Duodenal mucosa (tissue), 2 donors: ENCODE results near the gene ACBD4.

ENCODE experiments used
- H3K27ac ChIP-seq: one replicate; pipeline ENCODE4 v1.7.0; 2013; ENCODE audit warnings: low read depth, low read length
- H3K27me3 ChIP-seq, 2 donors: one replicate each; pipeline ENCODE4 v1.7.0; 2013; ENCODE audit warnings: low read length in 2 of 2, control low read depth in 1 of 2; ENCODE audit not compliant: insufficient read depth in 2 of 2, control insufficient read depth in 1 of 2
- H3K36me3 ChIP-seq, 2 donors: one replicate each; pipeline ENCODE4 v1.7.0; 2013; ENCODE audit warnings: low read length in 2 of 2, control low read depth in 1 of 2; ENCODE audit not compliant: insufficient read depth in 2 of 2, control insufficient read depth in 1 of 2
- H3K4me1 ChIP-seq, 2 donors: one replicate each; pipeline ENCODE4 v1.7.0; 2013; ENCODE audit warnings: low read length in 2 of 2, control low read depth in 1 of 2; ENCODE audit not compliant: insufficient read depth in 2 of 2, control insufficient read depth in 1 of 2
- H3K4me3 ChIP-seq, 2 donors: one replicate each; pipeline ENCODE4 v1.7.0; 2013; ENCODE audit warnings: low read length in 2 of 2, low read depth in 1 of 2
- H3K9ac ChIP-seq, 2 donors: one replicate each; pipeline ENCODE4 v1.7.0; 2013; ENCODE audit warnings: low read length in 2 of 2, low read depth in 1 of 2
- H3K9me3 ChIP-seq, 2 donors: one replicate each; pipeline ENCODE4 v1.7.0; 2013; ENCODE audit warnings: low read length in 2 of 2, control low read depth in 1 of 2; ENCODE audit not compliant: control insufficient read depth in 1 of 2

The ACBD4 gene

GRCh38 chr17:45135978-45136791, 698 bp downstream of the ACBD4 start:
- Histone ChIP-seq H3K36me3 (peaks cover 0 to 9% of the 10 kb centered on the region in 2 donors), H3K4me3 (peak overlapping the region; percentile 88 to 91), H3K27ac (peak overlapping the region; percentile 68), H3K9me3 (no peaks in the 10 kb centered on the region), H3K9ac (peak overlapping the region; percentile 86 to 97), H3K4me1 (peaks cover 37 to 40% of the 10 kb centered on the region in 2 donors), H3K27me3 (no peaks in the 10 kb centered on the region)

DNA sequence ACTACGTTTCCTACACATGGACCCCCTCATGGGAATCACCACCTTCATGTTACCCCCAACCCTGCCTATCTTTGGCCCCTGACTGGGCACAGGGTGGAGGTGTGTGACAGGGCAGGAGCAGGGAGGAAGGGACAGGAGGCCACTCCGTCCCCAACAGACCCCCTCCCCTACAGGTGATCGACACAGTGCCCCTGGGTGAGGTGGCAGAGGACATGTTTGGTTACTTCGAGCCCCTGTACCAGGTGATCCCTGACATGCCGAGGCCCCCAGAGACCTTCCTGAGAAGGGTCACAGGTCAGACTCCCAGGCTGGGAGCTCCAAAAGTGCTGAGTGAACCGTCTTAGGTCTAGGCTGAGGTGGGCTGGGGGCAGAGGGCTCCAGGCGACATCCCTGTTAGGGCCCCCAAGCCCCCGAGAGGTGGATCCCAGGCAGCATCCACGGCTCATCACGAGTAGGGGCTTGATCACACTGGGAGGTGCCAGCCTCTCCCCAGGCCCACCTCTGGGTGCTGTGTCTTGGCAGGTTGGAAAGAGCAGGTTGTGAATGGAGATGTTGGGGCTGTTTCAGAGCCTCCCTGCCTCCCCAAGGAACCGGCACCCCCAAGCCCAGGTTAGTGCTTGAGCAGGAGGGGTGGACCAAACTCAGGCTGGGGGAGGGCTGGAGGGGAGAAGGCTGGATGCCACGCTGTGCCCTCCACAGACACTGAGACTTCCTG, 1.5 kb downstream of the ACBD4 start:
- H3K27ac ChIP-seq = peak overlapping the region; percentile 23
- peak overlapping the region; percentile 63 to 86 for H3K9ac ChIP-seq

DNA sequence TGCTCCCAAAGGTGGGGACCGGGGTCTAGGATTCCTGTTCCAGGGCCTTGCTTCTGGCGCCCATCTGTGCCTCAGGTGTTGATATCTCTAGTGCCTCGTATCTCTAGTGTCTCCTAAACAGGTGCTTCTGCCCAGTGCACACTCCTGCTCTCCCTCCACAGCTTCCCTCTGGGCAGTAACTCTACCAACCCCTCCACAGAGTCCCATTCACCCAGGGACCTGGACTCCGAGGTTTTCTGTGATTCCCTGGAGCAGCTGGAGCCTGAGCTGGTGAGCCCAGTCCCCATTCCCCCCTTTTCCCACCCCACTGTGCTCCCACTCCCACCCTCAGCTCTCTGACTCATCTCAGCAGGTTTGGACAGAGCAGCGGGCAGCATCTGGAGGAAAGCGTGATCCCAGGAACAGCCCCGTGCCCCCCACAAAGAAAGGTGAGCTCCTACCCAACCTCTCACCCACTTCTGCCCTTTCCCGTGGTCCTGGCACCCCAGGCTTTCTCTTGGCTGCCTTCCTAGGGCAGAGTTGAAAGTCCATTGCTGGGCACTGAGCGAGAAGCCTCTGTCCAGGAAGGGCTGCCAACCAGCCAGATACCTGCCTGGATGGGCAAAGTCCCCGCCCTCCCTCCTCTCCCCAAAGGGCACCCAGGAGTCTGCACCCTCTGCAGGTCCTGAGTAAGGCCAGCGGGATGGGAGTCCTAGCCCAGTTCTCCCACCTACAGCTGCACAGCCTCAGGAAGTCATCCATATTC, 2.2 kb downstream of the ACBD4 start:
- Histone ChIP-seq H3K4me3 (peak overlapping the region; percentile 43 to 91), H3K27me3 (no peaks in the 10 kb centered on the region), H3K36me3 (peaks cover 0 to 9% of the 10 kb centered on the region in 2 donors), H3K9ac (peak overlapping the region; percentile 58 to 86), H3K27ac (peak overlapping the region; percentile 78), H3K4me1 (peaks cover 29% of the 10 kb centered on the region in 2 donors), H3K9me3 (no peaks in the 10 kb centered on the region)

More for the DNA sequence above, 1.5 kb downstream of the ACBD4 start:
- Histone ChIP-seq H3K4me1 (peaks cover 29 to 32% of the 10 kb centered on the region in 2 donors), H3K9me3 (no peaks in the 10 kb centered on the region), H3K4me3 (peak overlapping the region; percentile 88 to 91), H3K36me3 (peaks cover 0 to 9% of the 10 kb centered on the region in 2 donors), H3K27me3 (no peaks in the 10 kb centered on the region)

DNA sequence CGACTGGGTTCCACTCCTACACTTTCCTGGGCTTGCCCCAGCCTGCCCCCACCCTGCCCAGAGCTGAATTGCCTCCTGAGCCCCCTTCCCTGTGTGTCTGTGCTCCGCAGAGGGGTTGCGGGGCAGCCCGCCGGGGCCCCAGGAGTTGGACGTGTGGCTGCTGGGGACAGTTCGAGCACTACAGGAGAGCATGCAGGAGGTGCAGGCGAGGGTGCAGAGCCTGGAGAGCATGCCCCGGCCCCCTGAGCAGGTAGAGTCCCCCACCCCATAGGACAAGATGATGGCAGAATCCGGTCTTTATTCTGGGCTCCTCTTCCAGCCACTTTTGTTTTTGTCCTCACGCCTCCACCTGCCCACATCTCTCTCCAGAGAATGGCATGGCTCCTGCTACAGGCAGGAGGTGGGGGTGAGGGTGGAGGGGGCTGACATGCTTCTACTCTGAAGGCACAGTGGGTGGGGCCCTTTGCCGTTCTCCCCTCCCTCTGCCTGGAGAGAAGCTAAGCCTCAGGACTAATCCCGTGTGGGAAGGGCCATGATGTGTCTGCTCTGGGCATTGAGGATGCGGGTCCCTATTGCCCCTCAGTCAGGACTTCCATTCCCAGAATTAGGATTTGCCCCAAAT, 3.5 kb downstream of the ACBD4 start:
- Histone ChIP-seq H3K27ac (no peak overlapping the region), H3K4me3 (no peak overlapping the region), H3K9me3 (no peaks in the 10 kb centered on the region), H3K4me1 (peaks cover 25 to 27% of the 10 kb centered on the region in 2 donors), H3K27me3 (no peaks in the 10 kb centered on the region), H3K9ac (no peak overlapping the region), H3K36me3 (peaks cover 0 to 9% of the 10 kb centered on the region in 2 donors)

- Histone ChIP-seq H3K4me1 (peaks cover 25 to 28% of the 10 kb centered on the region in 2 donors), H3K9ac (no peak overlapping the region), H3K36me3 (peaks cover 0 to 9% of the 10 kb centered on the region in 2 donors)
Observed at GRCh38 chr17:45139533-45139920, 4.0 kb downstream of the ACBD4 start.

GRCh38 chr17:45143094-45143670, 7.7 kb downstream of the ACBD4 start:
- no peak overlapping the region for H3K4me3 ChIP-seq
- H3K9ac ChIP-seq = peak overlapping the region in 1 of 2 donors; percentile 70
- H3K4me1 ChIP-seq = peaks cover 25 to 26% of the 10 kb centered on the region in 2 donors
- H3K27ac ChIP-seq = peak overlapping the region; percentile 73
- H3K9me3 ChIP-seq = no peaks in the 10 kb centered on the region
- no peaks in the 10 kb centered on the region for H3K27me3 ChIP-seq
- H3K36me3 ChIP-seq = peaks cover 0 to 6% of the 10 kb centered on the region in 2 donors

More at GRCh38 chr17:45139533-45139920, 4.0 kb downstream of the ACBD4 start:
- H3K4me3 ChIP-seq = no peak overlapping the region
- no peaks in the 10 kb centered on the region for H3K27me3 ChIP-seq
- H3K27ac ChIP-seq = no peak overlapping the region
- H3K9me3 ChIP-seq = no peaks in the 10 kb centered on the region

DNA sequence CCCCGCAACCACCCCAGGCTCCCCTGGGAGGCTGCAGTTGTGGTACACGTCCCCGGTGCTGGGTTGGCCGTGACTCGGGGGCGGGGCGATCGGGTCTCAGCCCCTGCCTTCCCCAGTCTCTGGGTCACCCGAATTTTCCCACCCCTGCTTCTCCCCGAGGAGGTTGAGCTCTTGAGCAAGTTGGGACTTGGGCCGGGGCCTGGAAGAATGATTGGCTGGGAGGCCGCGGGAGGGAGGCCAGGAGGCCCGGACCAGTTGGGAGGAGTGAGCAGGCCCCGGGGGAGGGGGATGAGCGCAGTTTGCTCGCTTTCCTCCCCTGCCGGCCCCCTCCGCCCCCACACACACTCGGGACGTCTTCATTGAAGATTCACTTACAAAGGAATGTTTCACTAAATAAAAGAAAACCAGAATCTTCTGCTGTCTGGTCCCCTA, 8.3 kb downstream of the ACBD4 start:
- Histone ChIP-seq H3K9me3 (no peaks in the 10 kb centered on the region), H3K9ac (peak overlapping the region; percentile 57 to 70), H3K4me1 (peaks cover 25 to 26% of the 10 kb centered on the region in 2 donors), H3K27ac (peak overlapping the region; percentile 73), H3K27me3 (no peaks in the 10 kb centered on the region), H3K4me3 (peak overlapping the region; percentile 64 to 66), H3K36me3 (peaks cover 0 to 4% of the 10 kb centered on the region in 2 donors)

DNA sequence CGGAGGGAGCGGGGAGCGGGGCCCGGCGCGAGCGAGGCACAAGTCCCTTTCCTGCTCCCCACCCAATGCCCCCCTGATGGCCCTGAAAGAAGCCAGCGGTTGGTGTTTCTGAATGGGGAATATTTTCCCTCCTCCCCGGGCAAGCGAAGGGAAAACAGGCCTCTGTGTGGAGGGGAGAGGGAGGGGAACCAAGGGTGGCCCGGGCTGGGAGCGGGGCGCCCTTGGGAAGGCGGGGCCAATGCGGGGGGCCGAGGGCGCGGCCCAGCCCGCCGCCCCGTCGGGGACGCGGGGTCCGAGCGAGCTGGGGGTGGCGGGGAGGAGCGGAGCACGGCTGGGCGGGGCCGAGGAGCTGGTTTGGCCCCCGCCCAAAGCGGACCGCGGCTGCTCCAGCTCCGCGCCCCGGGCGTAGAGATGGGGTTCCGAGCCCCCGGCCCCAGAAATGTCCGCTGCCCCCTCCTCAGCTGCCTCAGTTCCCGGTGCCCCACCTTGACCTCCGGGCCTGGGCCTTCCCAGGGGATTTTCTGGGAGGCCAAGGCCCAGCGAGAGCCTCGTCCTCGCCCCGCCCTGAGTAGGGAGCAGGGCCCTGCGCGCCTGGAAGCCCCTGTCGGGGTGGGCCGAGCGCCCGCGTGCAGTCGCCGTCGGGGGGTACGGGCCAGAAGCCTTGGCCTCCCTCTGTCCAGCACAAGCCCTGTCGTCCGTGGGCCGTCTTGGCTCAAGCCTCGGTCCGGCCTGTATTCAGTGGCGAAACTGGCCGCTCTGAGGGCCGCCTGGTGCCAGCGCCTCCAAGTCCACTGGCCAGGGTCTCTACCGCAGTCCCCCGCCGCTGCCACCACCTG, 8.9 kb downstream of the ACBD4 start:
- H3K36me3 ChIP-seq = peaks cover 0 to under 1% of the 10 kb centered on the region in 2 donors
- H3K4me1 ChIP-seq = peaks cover 25 to 28% of the 10 kb centered on the region in 2 donors
- H3K27me3 ChIP-seq = no peaks in the 10 kb centered on the region
- no peaks in the 10 kb centered on the region for H3K9me3 ChIP-seq
- peak overlapping the region; percentile 73 for H3K27ac ChIP-seq
- H3K4me3 ChIP-seq = peak overlapping the region; percentile 64 to 66
- peak overlapping the region; percentile 70 for H3K9ac ChIP-seq

- peak overlapping the region; percentile 73 for H3K27ac ChIP-seq
- H3K4me3 ChIP-seq = peak overlapping the region; percentile 60 to 66
- H3K9ac ChIP-seq = peak overlapping the region; percentile 70
- H3K9me3 ChIP-seq = no peaks in the 10 kb centered on the region
- no peaks in the 10 kb centered on the region for H3K36me3 ChIP-seq
- no peaks in the 10 kb centered on the region for H3K27me3 ChIP-seq
- peaks cover 25 to 28% of the 10 kb centered on the region in 2 donors for H3K4me1 ChIP-seq
Observed at GRCh38 chr17:45145035-45145389, 9.5 kb downstream of the ACBD4 start.
